ENCODE data around the gene IQCH.

IQCH gene

GRCh38 chr15:67300266-67301025 lies 45.9 kb downstream of the IQCH start:
- no peak for DNase-seq (ENCODE audit: low spot score)

GRCh38 chr15:67303490-67304363 lies 49.1 kb downstream of the IQCH start:
- no peak for DNase-seq (ENCODE audit: low spot score)

GRCh38 chr15:67304778-67305177 lies 50.2 kb downstream of the IQCH start:
- DNase-seq (ENCODE audit: low spot score): no peak

- DNase-seq (ENCODE audit: low spot score): no peak
Observed at GRCh38 chr15:67305506-67305905, 50.9 kb downstream of the IQCH start.

- DNase-seq (ENCODE audit: low spot score): no peak
Observed at GRCh38 chr15:67307156-67307555, 52.6 kb downstream of the IQCH start.

- no peak for DNase-seq (ENCODE audit: low spot score)
Observed at GRCh38 chr15:67307889-67308597, 53.5 kb downstream of the IQCH start.

- no peak for DNase-seq (ENCODE audit: low spot score)
Observed at GRCh38 chr15:67311731-67312130, 57.1 kb downstream of the IQCH start.

GRCh38 chr15:67319961-67320360 lies 65.4 kb downstream of the IQCH start:
- DNase-seq (ENCODE audit: low spot score): no peak

GRCh38 chr15:67321352-67321751 lies 66.8 kb downstream of the IQCH start:
- no peak for DNase-seq (ENCODE audit: low spot score)

- DNase-seq (ENCODE audit: low spot score): no peak
Observed at GRCh38 chr15:67322481-67322880, 67.9 kb downstream of the IQCH start.

- no peak for DNase-seq (ENCODE audit: low spot score)
Observed at GRCh38 chr15:67327312-67327711, 72.7 kb downstream of the IQCH start.

- DNase-seq (ENCODE audit: low spot score): no peak
Observed at GRCh38 chr15:67327737-67328136, 73.2 kb downstream of the IQCH start.

- no peak for DNase-seq (ENCODE audit: low spot score)
Observed at GRCh38 chr15:67329984-67330733, 75.6 kb downstream of the IQCH start.

GRCh38 chr15:67331676-67332075 lies 77.1 kb downstream of the IQCH start:
- DNase-seq (ENCODE audit: low spot score): no peak

GRCh38 chr15:67335026-67335425 lies 80.4 kb downstream of the IQCH start:
- DNase-seq (ENCODE audit: low spot score): no peak

GRCh38 chr15:67335534-67336222 lies 81.1 kb downstream of the IQCH start:
- no peak for DNase-seq (ENCODE audit: low spot score)

- DNase-seq (ENCODE audit: low spot score): no peak
Observed at GRCh38 chr15:67340630-67341029, 86.0 kb downstream of the IQCH start.

GRCh38 chr15:67341539-67341938 lies 87.0 kb downstream of the IQCH start:
- DNase-seq (ENCODE audit: low spot score): no peak

- DNase-seq (ENCODE audit: low spot score): no peak
Observed at GRCh38 chr15:67343206-67343605, 88.6 kb downstream of the IQCH start.

- DNase-seq (ENCODE audit: low spot score): no peak
Observed at GRCh38 chr15:67349634-67350033, 95.0 kb downstream of the IQCH start.

- DNase-seq (ENCODE audit: low spot score): no peak
Observed at GRCh38 chr15:67350042-67350441, 95.5 kb downstream of the IQCH start.
